Fibroblast of the aortic adventitia (primary cell): Measurements from ENCODE around the gene EXOC7. TPM values are rescaled to one million over a fixed set of nuclear protein-coding genes. Genes with fewer than 3 reads are reported as not detected.

Source experiments
- DNase-seq: peaks from one replicate; pipeline ENCODE4 v3.0.0-alpha.2; 2010; ENCODE audit warnings: low read depth
- H3K4me3 ChIP-seq: 2 replicates; pipeline ENCODE4 v1.5.1; 2011; ENCODE audit warnings: low read depth, mild to moderate bottlenecking, control low read depth, low read length, moderate library complexity
- CTCF ChIP-seq: IDR thresholded peaks from 2 replicates; pipeline ENCODE4 v1.5.1; 2011; ENCODE audit warnings: mild to moderate bottlenecking, low read length, control low read depth, inconsistent platforms; ENCODE audit not compliant: insufficient read depth
- total RNA-seq: library from RNA; depleted of rRNA; stranded (reverse); fragments of >200 nt; gene quantifications from 2 replicates; pipeline ENCODE4 v1.2.3, GENCODE V29; 2012; ENCODE audit warnings: low replicate concordance

Gene EXOC7
- total RNA-seq, result 40.8 and 88.5 TPM in 2 replicates

GRCh38 chr17:76103274-76104139 lies at the start of gene EXOC7:
EXOC7 (minus strand) TSS chr17:76103787; CDS start chr17:76103692, 95 bp downstream.
- DNase-seq, result peak; percentile 89
- peak within 1 kb of the TSS; percentile 93 for H3K4me3 ChIP-seq
- peak; percentile 32 for TF ChIP-seq CTCF

GRCh38 chr17:76153202-76153601 lies 49.6 kb upstream of the EXOC7 start:
- TF ChIP-seq CTCF, result no peak
- H3K4me3 ChIP-seq, result no peak overlapping the region
- DNase-seq, result no peak

- DNase-seq, result no peak
- H3K4me3 ChIP-seq, result no peak overlapping the region
- no peak for TF ChIP-seq CTCF
These were observed 49.0 kb upstream of the EXOC7 start for GRCh38 chr17:76152591-76152990.

GRCh38 chr17:76151896-76152454 lies 48.4 kb upstream of the EXOC7 start:
- no peak for TF ChIP-seq CTCF
- DNase-seq, result no peak
- H3K4me3 ChIP-seq, result no peak overlapping the region

- DNase-seq, result no peak
- no peak for TF ChIP-seq CTCF
- no peak overlapping the region for H3K4me3 ChIP-seq
These were observed 47.4 kb upstream of the EXOC7 start for GRCh38 chr17:76150712-76151622.

GRCh38 chr17:76149214-76149613 lies 45.6 kb upstream of the EXOC7 start:
- DNase-seq, result no peak
- no peak overlapping the region for H3K4me3 ChIP-seq
- TF ChIP-seq CTCF, result no peak
